Uterus (tissue), 4 donors: ENCODE results near the gene RNGTT. TPM values are rescaled to one million over a fixed set of nuclear protein-coding genes. Genes with fewer than 3 reads are reported as not detected.

Source experiments
- DNase-seq, 2 donors: peaks; one replicate each; pipeline ENCODE4 v3.0.0-alpha.2; 2019 to 2020
- H3K27ac ChIP-seq, 2 donors: fragments of 200-600 bp; sonication (generic); 1 replicate in 1 of 2; 2 replicates in 1 of 2; pipeline ENCODE4 v1.5.1; 2016 to 2018
- H3K27me3 ChIP-seq, 2 donors: fragments of 200-600 bp; sonication (generic); one replicate each; pipeline ENCODE4 v1.5.1; 2018 to 2019; ENCODE audit warnings: control low read depth in 1 of 2
- H3K36me3 ChIP-seq, 2 donors: fragments of 200-600 bp; sonication (generic); one replicate each; pipeline ENCODE4 v1.5.1; 2019; ENCODE audit warnings: control low read depth in 1 of 2
- H3K4me1 ChIP-seq, 2 donors: fragments of 200-600 bp; sonication (generic); one replicate each; pipeline ENCODE4 v1.5.1; 2018 to 2019; ENCODE audit warnings: control low read depth in 1 of 2
- H3K4me3 ChIP-seq, 2 donors: fragments of 200-600 bp; sonication (generic); 1 replicate in 1 of 2; 2 replicates in 1 of 2; pipeline ENCODE4 v1.5.1; 2018 to 2019; ENCODE audit warnings: mild to moderate bottlenecking in 1 of 2
- H3K9me3 ChIP-seq, 2 donors: fragments of 200-600 bp; sonication (generic); one replicate each; pipeline ENCODE4 v1.5.1; 2019; ENCODE audit warnings: control low read depth in 1 of 2
- POLR2A ChIP-seq, 2 donors: fragments of 450-650 bp; IDR thresholded peaks; one replicate each; pipeline ENCODE4 v1.6.1; 2016; ENCODE audit warnings: antibody characterized with exemption in 2 of 2, mild to moderate bottlenecking in 1 of 2, moderate library complexity in 1 of 2
- intact Hi-C: fragments of 100-400 bp; cut with DNase I; formaldehyde crosslinking; loops from one replicate; pipeline ENCODE4 v1.15.1; 2023; ENCODE audit warnings: low total_unique reads
- total RNA-seq, 4 donors: library from RNA; depleted of rRNA in 3 of 4; stranded (reverse); fragments of >200 nt in 3 of 4; gene quantifications; one replicate each; pipeline versions ENCODE4 v1.1.0 to v1.2.4, GENCODE V29; 2014 to 2023
- TF ChIP-seq, protein P1 (sequence below), 4 experiments: fragments of 200-600 bp in 2 of 4; fragments of 450-650 bp in 2 of 4; sonication (generic) in 2 of 4; IDR thresholded peaks; one replicate each; pipeline ENCODE4 v1.5.1; 2016 to 2019; ENCODE audit warnings: antibody characterized with exemption in 4 of 4, mild to moderate bottlenecking in 2 of 4, moderate library complexity in 1 of 4
- donor health status: DM: yes; HTN: yes; CAD: no.

The RNGTT gene
- total RNA-seq, 4 donors from 2014 or later, result 7.4 to 45.7 (median 16.1) TPM

DNA sequence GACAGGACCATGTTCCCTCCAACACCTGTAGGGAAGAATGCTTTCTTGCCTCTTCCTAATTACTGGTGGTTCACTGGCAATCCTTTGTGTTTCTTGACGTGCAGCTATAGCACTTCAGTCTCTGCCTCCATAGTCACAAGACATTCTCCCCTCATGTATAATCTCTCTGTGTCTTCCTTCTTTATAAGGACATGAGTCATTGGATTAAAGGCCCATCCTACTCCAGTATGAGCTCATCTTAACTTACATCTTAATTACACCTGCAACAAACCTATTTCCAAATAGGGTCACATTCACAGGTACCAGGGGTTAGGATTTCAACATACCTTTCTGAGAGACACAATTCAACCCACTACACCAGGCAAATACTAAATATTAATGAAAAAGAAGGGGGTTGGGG is 213.6 kb downstream of the RNGTT start:
- TF ChIP-seq, protein P1, sequence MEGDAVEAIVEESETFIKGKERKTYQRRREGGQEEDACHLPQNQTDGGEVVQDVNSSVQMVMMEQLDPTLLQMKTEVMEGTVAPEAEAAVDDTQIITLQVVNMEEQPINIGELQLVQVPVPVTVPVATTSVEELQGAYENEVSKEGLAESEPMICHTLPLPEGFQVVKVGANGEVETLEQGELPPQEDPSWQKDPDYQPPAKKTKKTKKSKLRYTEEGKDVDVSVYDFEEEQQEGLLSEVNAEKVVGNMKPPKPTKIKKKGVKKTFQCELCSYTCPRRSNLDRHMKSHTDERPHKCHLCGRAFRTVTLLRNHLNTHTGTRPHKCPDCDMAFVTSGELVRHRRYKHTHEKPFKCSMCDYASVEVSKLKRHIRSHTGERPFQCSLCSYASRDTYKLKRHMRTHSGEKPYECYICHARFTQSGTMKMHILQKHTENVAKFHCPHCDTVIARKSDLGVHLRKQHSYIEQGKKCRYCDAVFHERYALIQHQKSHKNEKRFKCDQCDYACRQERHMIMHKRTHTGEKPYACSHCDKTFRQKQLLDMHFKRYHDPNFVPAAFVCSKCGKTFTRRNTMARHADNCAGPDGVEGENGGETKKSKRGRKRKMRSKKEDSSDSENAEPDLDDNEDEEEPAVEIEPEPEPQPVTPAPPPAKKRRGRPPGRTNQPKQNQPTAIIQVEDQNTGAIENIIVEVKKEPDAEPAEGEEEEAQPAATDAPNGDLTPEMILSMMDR (IDR thresholded peaks at IDR 0.05), result no peak
- no peak for DNase-seq
- Histone ChIP-seq H3K4me3 (no peak overlapping the region), H3K4me1 (no peaks in the 10 kb centered on the region), H3K27ac (no peak overlapping the region), H3K36me3 (no peaks in the 10 kb centered on the region), H3K9me3 (no peaks in the 10 kb centered on the region), H3K27me3 (no peaks in the 10 kb centered on the region)
- intact Hi-C loops, result no loop called here

DNA sequence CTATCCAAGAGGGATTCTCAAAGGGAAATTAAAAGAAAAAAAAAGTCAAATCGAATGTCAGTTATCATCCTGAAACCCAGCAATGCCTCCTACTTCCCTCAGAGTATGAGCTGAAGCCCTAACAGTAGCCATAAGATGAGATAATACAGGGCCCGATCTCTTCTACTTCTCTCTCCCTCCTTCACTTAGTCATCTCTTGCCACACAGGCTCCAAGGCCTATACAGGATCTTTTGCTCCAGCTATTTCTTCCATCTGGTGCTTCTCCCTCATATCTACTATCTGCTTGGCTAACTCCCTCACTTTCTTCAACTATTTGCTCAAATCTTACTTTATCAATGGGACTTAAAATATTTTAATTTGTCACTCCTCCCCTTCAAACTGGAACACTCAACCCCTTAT is 215.3 kb downstream of the RNGTT start:
- Histone ChIP-seq H3K4me3 (no peak overlapping the region), H3K9me3 (no peaks in the 10 kb centered on the region), H3K27me3 (no peaks in the 10 kb centered on the region), H3K36me3 (no peaks in the 10 kb centered on the region), H3K27ac (no peak overlapping the region), H3K4me1 (no peaks in the 10 kb centered on the region)
- DNase-seq, result no peak
- no peak for TF ChIP-seq POLR2A (IDR thresholded peaks at IDR 0.05)
- TF ChIP-seq, protein P1 (IDR thresholded peaks at IDR 0.05), result no peak
- intact Hi-C loops, result no loop called here

DNA sequence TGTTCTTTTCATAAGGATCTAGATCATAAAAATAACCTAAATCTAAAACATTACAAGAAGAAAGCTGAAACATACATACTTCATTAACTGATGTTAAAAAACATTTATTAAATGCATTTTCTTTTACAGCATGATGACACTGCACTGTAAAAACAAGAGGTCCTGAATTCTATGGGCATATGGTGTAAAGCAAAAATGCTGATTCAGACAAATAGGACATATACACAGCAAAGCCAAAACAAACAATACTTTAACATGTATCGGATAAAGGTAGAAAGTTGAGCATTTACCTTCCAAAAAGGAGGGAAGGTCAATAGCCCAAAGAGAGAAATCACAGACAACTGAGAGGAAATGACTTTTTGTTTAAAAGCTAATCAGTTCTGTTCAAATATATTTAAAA is 221.5 kb downstream of the RNGTT start:
- DNase-seq, result no peak
- no peak overlapping the region for H3K27ac ChIP-seq

DNA sequence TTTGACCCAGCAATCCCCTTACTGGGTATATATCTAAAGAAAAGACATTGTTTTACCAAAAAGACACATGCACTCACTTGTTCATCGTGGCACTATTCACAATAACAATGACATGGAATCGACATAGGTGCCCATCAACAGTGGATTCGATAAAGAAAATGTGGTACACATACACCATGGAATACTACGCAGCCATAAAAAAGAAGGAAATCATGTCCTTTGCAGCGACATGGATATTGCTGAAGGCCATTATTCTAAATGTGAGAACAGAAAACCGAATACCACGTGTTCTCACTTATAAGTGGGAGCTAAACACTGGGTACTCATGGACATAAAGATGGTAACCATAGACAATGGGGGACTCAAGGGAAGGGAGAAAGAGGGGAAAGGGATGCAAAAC is 222.3 kb downstream of the RNGTT start:
- Histone ChIP-seq H3K4me3 (no peak overlapping the region), H3K9me3 (no peaks in the 10 kb centered on the region), H3K36me3 (no peaks in the 10 kb centered on the region), H3K4me1 (no peaks in the 10 kb centered on the region), H3K27ac (no peak overlapping the region), H3K27me3 (no peaks in the 10 kb centered on the region)
- TF ChIP-seq POLR2A (IDR thresholded peaks at IDR 0.05), result no peak
- TF ChIP-seq, protein P1 (IDR thresholded peaks at IDR 0.05), result no peak
- intact Hi-C loops, result no loop called here
- DNase-seq, result no peak

More for the DNA sequence above, 221.5 kb downstream of the RNGTT start:
- no peaks in the 10 kb centered on the region for H3K36me3 ChIP-seq
- H3K27me3 ChIP-seq, result no peaks in the 10 kb centered on the region
- H3K9me3 ChIP-seq, result no peaks in the 10 kb centered on the region
- no peak for TF ChIP-seq POLR2A (IDR thresholded peaks at IDR 0.05)
- TF ChIP-seq, protein P1 (IDR thresholded peaks at IDR 0.05), result no peak
- intact Hi-C loops, result no loop called here
- no peak overlapping the region for H3K4me3 ChIP-seq
- H3K4me1 ChIP-seq, result no peaks in the 10 kb centered on the region

DNA sequence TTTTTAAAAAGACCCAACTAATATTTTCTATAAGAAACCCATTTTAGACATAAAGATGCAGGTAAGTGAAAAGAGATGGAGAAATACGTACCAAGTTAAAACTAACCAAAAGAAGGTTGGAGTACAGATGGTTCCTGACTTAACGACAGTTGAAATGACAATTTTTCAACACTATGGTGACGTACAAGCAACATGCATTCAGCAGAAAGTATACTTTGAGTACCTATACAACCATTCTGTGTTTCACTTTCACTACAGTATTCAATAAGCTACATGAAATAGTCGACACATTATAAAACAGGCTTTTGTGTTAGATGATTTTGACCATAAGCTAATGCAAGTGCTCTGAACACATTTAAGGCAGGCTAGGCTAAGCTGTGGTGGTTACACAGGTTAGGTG is 228.9 kb downstream of the RNGTT start:
- no peak overlapping the region for H3K27ac ChIP-seq
- no peaks in the 10 kb centered on the region for H3K4me1 ChIP-seq
- DNase-seq, result no peak
- TF ChIP-seq, protein P1 (IDR thresholded peaks at IDR 0.05), result no peak
- intact Hi-C loops, result no loop called here
- no peaks in the 10 kb centered on the region for H3K27me3 ChIP-seq
- H3K4me3 ChIP-seq, result no peak overlapping the region
- H3K9me3 ChIP-seq, result no peaks in the 10 kb centered on the region
- no peaks in the 10 kb centered on the region for H3K36me3 ChIP-seq
